GM06990 (cell line): ENCODE data around the gene DCAF11.
A peak's percentile ranks its signal among the peaks of the same experiment; 100 is the strongest.

ENCODE experiments used
- DNase-seq: peaks from one replicate; pipeline ENCODE4 v3.0.0-alpha.2; 2011; ENCODE audit not compliant: insufficient read length; ENCODE audit errors: extremely low read depth
- H3K27me3 ChIP-seq: replicated peaks from 2 replicates; pipeline ENCODE4 v1.6.0; 2011; ENCODE audit warnings: low read length; ENCODE audit not compliant: control insufficient read depth, insufficient read depth
- H3K36me3 ChIP-seq: 2 replicates; pipeline ENCODE4 v1.5.1; 2011; ENCODE audit warnings: low read length; ENCODE audit not compliant: control insufficient read depth, insufficient read depth
- H3K4me3 ChIP-seq: replicated peaks from 2 replicates; pipeline ENCODE4 v1.5.1; 2011; ENCODE audit warnings: low read depth, mild to moderate bottlenecking, control low read depth, low read length
- CTCF ChIP-seq: IDR thresholded peaks from 2 replicates; pipeline ENCODE4 v1.5.1; 2011; ENCODE audit warnings: low read length, control low read depth, mild to moderate bottlenecking, inconsistent platforms; ENCODE audit not compliant: insufficient read depth, poor library complexity, severe bottlenecking

The DCAF11 gene

GRCh38 chr14:24114532-24115421 lies at the start of gene DCAF11, which contains the start of gene NRL:
TSS of gene DCAF11 (plus strand) at chr14:24114777. CDS start at chr14:24115595, 818 bp downstream.
TSS of gene NRL (minus strand) at chr14:24114949. CDS start at chr14:24082848, 32,101 bp downstream.
- DNase-seq, result peak; percentile 99

GRCh38 chr14:24064856-24065255 lies 49.7 kb upstream of the DCAF11 start:
- DNase-seq, result no peak
- TF ChIP-seq CTCF, result no peak
- no peaks in the 10 kb centered on the region for H3K27me3 ChIP-seq
- no peak overlapping the region for H3K4me3 ChIP-seq
- H3K36me3 ChIP-seq, result no peaks in the 10 kb centered on the region

More at GRCh38 chr14:24114532-24115421, at the start of gene DCAF11, which contains the start of gene NRL:
- TF ChIP-seq CTCF, result no peak
- no peaks in the 10 kb centered on the region for H3K27me3 ChIP-seq
- peak within 1 kb of the TSS; percentile 72 for H3K4me3 ChIP-seq
- peaks cover 25% of the 10 kb centered on the region for H3K36me3 ChIP-seq

- Histone ChIP-seq H3K4me3 (no peak overlapping the region), H3K27me3 (no peaks in the 10 kb centered on the region), H3K36me3 (no peaks in the 10 kb centered on the region)
- no peak for DNase-seq
- TF ChIP-seq CTCF, result no peak
Measured at GRCh38 chr14:24065408-24065807, 49.2 kb upstream of the DCAF11 start.

- Histone ChIP-seq H3K27me3 (no peaks in the 10 kb centered on the region), H3K36me3 (no peaks in the 10 kb centered on the region), H3K4me3 (no peak overlapping the region)
- DNase-seq, result no peak
- TF ChIP-seq CTCF, result no peak
Measured at GRCh38 chr14:24066496-24067132, 48.0 kb upstream of the DCAF11 start.

- H3K27me3 ChIP-seq, result no peaks in the 10 kb centered on the region
- TF ChIP-seq CTCF, result no peak
- no peaks in the 10 kb centered on the region for H3K36me3 ChIP-seq
Measured at GRCh38 chr14:24067133-24068082, 47.2 kb upstream of the DCAF11 start.

More at GRCh38 chr14:24067133-24068082, 47.2 kb upstream of the DCAF11 start:
- no peak for DNase-seq
- H3K4me3 ChIP-seq, result no peak overlapping the region
